Kidney (tissue), 14 donors: ENCODE measurements around the gene KCNAB2. TPM values are rescaled to one million over a fixed set of nuclear protein-coding genes. Genes with fewer than 3 reads are reported as not detected.
A peak's percentile ranks its signal among the peaks of the same experiment; 100 is the strongest.

Source experiments
- DNase-seq, 5 donors: peaks; one replicate each; pipeline ENCODE4 v3.0.0-alpha.2; 2013 to 2020
- FAIRE-seq: peaks from 2 replicates; lab custom pipeline; 2012; peaks lifted over from hg19 to GRCh38; lab: Jason Lieb, UNC
- H3K27ac ChIP-seq, 2 donors: one replicate each; pipeline ENCODE4 v1.7.0; 2013; ENCODE audit warnings: low read depth in 2 of 2, low read length in 2 of 2, inconsistent platforms in 1 of 2
- H3K27me3 ChIP-seq: one replicate; pipeline ENCODE4 v1.7.1; 2013; ENCODE audit warnings: low read length, inconsistent platforms; ENCODE audit not compliant: control insufficient read depth, insufficient read depth
- H3K36me3 ChIP-seq, 3 donors: one replicate each; pipeline versions ENCODE4 v1.7.0 to v1.7.1; 2013; ENCODE audit warnings: low read length in 3 of 3, control low read depth in 1 of 3, inconsistent platforms in 1 of 3; ENCODE audit not compliant: insufficient read depth in 3 of 3, control insufficient read depth in 2 of 3
- H3K4me1 ChIP-seq, 3 donors: one replicate each; pipeline versions ENCODE4 v1.7.0 to v1.7.1; 2013; ENCODE audit warnings: low read length in 3 of 3, inconsistent platforms in 1 of 3, low read depth in 1 of 3; ENCODE audit not compliant: control insufficient read depth in 2 of 3, insufficient read depth in 2 of 3
- H3K4me3 ChIP-seq, 3 donors: one replicate each; pipeline versions ENCODE4 v1.7.0 to v1.8.1; 2013; ENCODE audit warnings: low read length in 3 of 3, control low read depth in 1 of 3, inconsistent platforms in 1 of 3
- H3K9ac ChIP-seq, 3 donors: one replicate each; pipeline versions ENCODE4 v1.7.0 to v1.7.1; 2013; ENCODE audit warnings: low read length in 3 of 3, control low read depth in 1 of 3, inconsistent platforms in 1 of 3
- H3K9me3 ChIP-seq, 3 donors: one replicate each; pipeline versions ENCODE4 v1.7.0 to v1.7.1; 2013; ENCODE audit warnings: low read length in 3 of 3, control low read depth in 1 of 3, inconsistent platforms in 1 of 3; ENCODE audit not compliant: control insufficient read depth in 2 of 3, insufficient read depth in 1 of 3
- intact Hi-C: fragments of 100-400 bp; cut with DNase I; formaldehyde crosslinking; loops from one replicate; pipeline ENCODE4 v1.11.1; 2022
- polyA plus RNA-seq: library from polyadenylated mRNA; stranded (reverse); fragments of 350-450 nt; fragmentation: Illumina TruSeq; extraction: RNeasy Lipid Tissue Mini Kit (QIAGEN cat#74804); gene quantifications from one replicate; pipeline ENCODE4 v1.2.3, GENCODE V29; 2014; ENCODE audit warnings: low read depth, low replicate concordance; ENCODE audit not compliant: insufficient read depth
- total RNA-seq: library from RNA; stranded (reverse); fragmentation: NEBNext Ultra II Directional; extraction: Animal tissue kit (Norgen Biotek cat#: 25700); gene quantifications from one replicate; pipeline ENCODE4 v1.2.1, GENCODE V29; 2021
- TF ChIP-seq, protein P1 (sequence below): IDR thresholded peaks from 3 replicates; pipeline ENCODE4 v1.5.1; 2012; ENCODE audit warnings: mild to moderate bottlenecking, moderate library complexity, borderline replicate concordance; ENCODE audit not compliant: insufficient read depth; ENCODE audit errors: extremely low read depth
- donor health status: control.
- donor health status: control.
- donor health status: control.
- donor health status: control.
- donor health status: control.
- donor health status: DM: yes; HTN: yes; CAD: no.
- donor health status: Normal renal cell carcinoma (clear cell type).

KCNAB2 gene
- total and polyA plus RNA-seq, 2 donors from 2014 or later = 19.6 to 28.1 TPM

DNA sequence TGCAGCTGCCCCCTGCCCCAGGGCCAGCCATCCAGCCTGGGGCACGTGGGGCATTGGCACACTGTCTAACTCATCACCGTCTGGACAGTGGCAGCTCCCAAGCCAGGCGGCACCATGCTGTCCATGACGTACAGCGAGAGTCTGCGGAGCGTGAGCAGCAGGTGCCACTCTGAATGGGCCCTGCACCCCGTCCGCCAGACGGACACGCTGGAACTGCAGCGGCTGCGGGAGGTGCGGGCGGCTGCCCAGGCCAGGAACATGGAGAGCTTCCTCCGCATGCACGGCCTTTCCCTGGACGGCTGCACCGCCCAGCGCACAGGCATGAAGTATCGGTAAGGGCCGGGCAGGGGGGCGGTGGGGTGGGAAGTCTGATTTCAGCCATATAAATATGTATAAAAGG lies 5.7 kb downstream of the KCNAB2 start:
- Histone ChIP-seq H3K27ac (no peak overlapping the region), H3K27me3 (no peaks in the 10 kb centered on the region), H3K36me3 (no peaks in the 10 kb centered on the region), H3K9me3 (no peaks in the 10 kb centered on the region), H3K4me3 (no peak overlapping the region), H3K9ac (no peak overlapping the region), H3K4me1 (no peaks in the 10 kb centered on the region)
- TF ChIP-seq, protein P1, sequence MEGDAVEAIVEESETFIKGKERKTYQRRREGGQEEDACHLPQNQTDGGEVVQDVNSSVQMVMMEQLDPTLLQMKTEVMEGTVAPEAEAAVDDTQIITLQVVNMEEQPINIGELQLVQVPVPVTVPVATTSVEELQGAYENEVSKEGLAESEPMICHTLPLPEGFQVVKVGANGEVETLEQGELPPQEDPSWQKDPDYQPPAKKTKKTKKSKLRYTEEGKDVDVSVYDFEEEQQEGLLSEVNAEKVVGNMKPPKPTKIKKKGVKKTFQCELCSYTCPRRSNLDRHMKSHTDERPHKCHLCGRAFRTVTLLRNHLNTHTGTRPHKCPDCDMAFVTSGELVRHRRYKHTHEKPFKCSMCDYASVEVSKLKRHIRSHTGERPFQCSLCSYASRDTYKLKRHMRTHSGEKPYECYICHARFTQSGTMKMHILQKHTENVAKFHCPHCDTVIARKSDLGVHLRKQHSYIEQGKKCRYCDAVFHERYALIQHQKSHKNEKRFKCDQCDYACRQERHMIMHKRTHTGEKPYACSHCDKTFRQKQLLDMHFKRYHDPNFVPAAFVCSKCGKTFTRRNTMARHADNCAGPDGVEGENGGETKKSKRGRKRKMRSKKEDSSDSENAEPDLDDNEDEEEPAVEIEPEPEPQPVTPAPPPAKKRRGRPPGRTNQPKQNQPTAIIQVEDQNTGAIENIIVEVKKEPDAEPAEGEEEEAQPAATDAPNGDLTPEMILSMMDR = no peak
- no peak for FAIRE-seq
- DNase-seq = no peak
- intact Hi-C loops = loop anchor here (10.0 kb wide), 1 partner anchor 193 kb away; the partner anchor contains the start of gene HES3

DNA sequence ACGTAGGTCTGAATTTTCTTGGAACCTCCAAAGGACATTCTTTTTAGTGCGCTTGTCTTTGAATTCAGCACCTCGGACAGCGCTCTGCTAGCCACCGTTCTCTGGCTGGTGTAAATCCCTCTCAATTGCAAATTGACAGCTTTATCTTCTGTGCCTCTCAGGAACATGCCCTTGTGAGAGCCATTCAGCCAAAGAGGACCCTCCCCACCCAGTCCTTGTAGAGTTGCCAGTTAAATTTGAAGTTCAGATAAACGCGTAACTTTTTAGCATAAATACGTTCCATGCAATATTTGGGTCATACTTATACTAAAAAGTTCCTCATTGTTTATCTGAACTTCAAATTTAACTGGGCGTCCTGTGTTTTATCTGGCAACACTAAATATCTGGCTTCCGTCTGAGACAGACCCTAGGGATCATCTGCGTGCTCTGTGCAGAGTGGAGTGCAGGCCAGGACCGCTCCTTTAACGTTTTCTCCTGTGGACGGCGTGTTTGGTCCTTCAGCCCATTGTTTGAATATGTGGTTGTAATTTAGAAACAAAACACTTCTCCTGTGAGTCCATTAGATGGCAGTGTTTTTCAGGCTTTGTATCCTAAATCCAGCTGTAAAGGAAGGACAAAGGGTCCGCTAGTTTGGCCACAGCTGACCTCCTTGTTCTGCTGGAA lies 7.0 kb downstream of the KCNAB2 start:
- Histone ChIP-seq H3K9ac (no peak overlapping the region), H3K4me3 (no peak overlapping the region), H3K9me3 (no peaks in the 10 kb centered on the region), H3K4me1 (peaks cover 0 to 5% (median 4%) of the 10 kb centered on the region in 3 donors), H3K36me3 (no peaks in the 10 kb centered on the region), H3K27ac (no peak overlapping the region), H3K27me3 (no peaks in the 10 kb centered on the region)
- TF ChIP-seq, protein P1 = peak; percentile 34
- no peak for FAIRE-seq
- intact Hi-C loops = loop anchor here (10.0 kb wide), 1 partner anchor 192 kb away; the partner anchor contains the start of gene HES3
- peak in 4 of 5 donors; percentile 81 to 93 (median 89) for DNase-seq

DNA sequence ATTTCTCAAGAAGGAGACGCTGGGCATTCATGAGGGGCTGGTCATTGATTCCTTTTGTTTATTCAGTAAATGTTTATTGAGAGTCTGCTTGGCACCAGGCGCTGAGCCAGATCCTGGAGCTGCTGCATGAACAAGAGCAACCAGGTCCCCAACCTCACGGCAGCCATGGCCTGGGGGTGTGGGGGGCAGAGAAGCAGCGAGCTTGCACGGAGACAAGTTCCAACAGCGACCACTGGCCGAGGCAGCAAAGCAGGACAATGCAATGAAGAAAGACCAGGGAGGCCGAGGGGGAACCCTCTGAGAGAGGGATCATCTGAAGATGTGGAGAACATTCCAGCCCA lies 7.5 kb downstream of the KCNAB2 start:
- peak in 1 of 5 donors; percentile 55 for DNase-seq
- Histone ChIP-seq H3K27me3 (no peaks in the 10 kb centered on the region), H3K9me3 (no peaks in the 10 kb centered on the region)

More for the DNA sequence above, 7.5 kb downstream of the KCNAB2 start:
- H3K27ac ChIP-seq = no peak overlapping the region
- FAIRE-seq = no peak
- H3K4me3 ChIP-seq = no peak overlapping the region
- no peak overlapping the region for H3K9ac ChIP-seq
- TF ChIP-seq, protein P1 = no peak
- peaks cover 0 to 5% (median 4%) of the 10 kb centered on the region in 3 donors for H3K4me1 ChIP-seq
- intact Hi-C loops = loop anchor here (10.0 kb wide), 1 partner anchor 192 kb away; the partner anchor contains the start of gene HES3
- no peaks in the 10 kb centered on the region for H3K36me3 ChIP-seq
